ENCODE data around the gene CHSY1.
"Not testable (repeated sequence)": the region's sequence is repeated elsewhere in the genome, so short reads cannot be mapped to it uniquely, and the experiment has no call there.

DNA sequence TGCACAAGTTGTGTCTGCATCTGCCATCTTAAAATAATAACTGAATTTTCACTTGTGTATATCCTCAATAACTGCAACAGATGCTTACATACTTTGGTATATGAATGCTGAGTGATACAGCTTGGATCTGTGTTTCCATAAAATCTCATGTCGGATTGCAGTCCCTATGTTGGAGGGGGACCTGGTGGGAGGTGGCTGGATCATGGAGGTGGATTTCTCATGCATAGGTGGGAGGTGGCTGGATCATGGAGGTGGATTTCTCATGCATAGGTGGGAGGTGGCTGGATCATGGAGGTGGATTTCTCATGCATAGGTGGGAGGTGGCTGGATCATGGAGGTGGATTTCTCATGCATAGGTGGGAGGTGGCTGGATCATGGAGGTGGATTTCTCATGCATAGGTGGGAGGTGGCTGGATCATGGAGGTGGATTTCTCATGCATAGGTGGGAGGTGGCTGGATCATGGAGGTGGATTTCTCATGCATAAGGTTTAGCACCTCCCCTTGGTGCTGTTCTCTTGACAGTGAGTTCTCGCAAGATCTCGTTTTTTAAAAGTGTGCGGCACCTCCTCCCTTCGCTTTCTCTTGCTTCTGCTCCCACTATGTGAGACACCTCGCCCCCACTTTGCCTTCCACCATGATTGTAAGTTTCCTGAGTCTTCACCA, 37.3 kb downstream of the CHSY1 start:
- TF ChIP-seq, protein P1, sequence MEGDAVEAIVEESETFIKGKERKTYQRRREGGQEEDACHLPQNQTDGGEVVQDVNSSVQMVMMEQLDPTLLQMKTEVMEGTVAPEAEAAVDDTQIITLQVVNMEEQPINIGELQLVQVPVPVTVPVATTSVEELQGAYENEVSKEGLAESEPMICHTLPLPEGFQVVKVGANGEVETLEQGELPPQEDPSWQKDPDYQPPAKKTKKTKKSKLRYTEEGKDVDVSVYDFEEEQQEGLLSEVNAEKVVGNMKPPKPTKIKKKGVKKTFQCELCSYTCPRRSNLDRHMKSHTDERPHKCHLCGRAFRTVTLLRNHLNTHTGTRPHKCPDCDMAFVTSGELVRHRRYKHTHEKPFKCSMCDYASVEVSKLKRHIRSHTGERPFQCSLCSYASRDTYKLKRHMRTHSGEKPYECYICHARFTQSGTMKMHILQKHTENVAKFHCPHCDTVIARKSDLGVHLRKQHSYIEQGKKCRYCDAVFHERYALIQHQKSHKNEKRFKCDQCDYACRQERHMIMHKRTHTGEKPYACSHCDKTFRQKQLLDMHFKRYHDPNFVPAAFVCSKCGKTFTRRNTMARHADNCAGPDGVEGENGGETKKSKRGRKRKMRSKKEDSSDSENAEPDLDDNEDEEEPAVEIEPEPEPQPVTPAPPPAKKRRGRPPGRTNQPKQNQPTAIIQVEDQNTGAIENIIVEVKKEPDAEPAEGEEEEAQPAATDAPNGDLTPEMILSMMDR (IDR thresholded peaks at IDR 0.05; ENCODE audit: poor library complexity, severe bottlenecking), result not testable (repeated sequence)
- TF ChIP-seq SMC3 (conservative IDR thresholded peaks at IDR 0.05; ENCODE audit: poor library complexity); EP300 (conservative IDR thresholded peaks at IDR 0.05; ENCODE audit: poor library complexity, severe bottlenecking); MXI1 (conservative IDR thresholded peaks at IDR 0.05; ENCODE audit: poor library complexity, severe bottlenecking); POLR2AphosphoS5 (IDR thresholded peaks at IDR 0.05); EZH2 (IDR thresholded peaks at IDR 0.05; ENCODE audit: borderline replicate concordance, insufficient read depth, low read length, poor library complexity, severe bottlenecking); REST (IDR thresholded peaks at IDR 0.05; ENCODE audit: borderline replicate concordance): not testable (repeated sequence)

Data from neural cell (in vitro differentiated cells).